ENCODE measurements around the gene GABRB2. TPM values are rescaled to one million over a fixed set of nuclear protein-coding genes. Genes with fewer than 3 reads are reported as not detected.

The GABRB2 gene
- total RNA-seq, 2 experiments from 2014 or later = not detected

DNA sequence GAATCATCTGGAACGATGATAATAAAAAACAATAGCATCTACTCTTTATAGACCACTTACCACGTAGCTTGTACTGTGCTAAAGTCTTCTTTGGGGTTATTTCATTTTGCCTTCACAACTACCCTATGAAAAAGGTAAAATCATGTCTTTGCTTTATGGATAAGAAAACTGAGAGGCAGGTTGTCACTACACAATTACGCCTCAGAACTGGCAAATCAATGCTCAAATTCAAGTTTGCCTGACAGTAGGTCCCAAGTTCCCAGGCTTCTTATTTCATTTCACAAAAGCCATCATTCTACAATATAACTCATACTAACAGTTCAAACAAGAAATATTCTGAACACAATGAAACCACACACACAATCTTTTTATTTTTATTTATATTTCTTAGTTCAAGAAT is 258.5 kb downstream of the GABRB2 start:
- ChIA-PET POLR2A (no interaction called here), CTCF (no interaction called here)
- TF ChIP-seq, protein P1, sequence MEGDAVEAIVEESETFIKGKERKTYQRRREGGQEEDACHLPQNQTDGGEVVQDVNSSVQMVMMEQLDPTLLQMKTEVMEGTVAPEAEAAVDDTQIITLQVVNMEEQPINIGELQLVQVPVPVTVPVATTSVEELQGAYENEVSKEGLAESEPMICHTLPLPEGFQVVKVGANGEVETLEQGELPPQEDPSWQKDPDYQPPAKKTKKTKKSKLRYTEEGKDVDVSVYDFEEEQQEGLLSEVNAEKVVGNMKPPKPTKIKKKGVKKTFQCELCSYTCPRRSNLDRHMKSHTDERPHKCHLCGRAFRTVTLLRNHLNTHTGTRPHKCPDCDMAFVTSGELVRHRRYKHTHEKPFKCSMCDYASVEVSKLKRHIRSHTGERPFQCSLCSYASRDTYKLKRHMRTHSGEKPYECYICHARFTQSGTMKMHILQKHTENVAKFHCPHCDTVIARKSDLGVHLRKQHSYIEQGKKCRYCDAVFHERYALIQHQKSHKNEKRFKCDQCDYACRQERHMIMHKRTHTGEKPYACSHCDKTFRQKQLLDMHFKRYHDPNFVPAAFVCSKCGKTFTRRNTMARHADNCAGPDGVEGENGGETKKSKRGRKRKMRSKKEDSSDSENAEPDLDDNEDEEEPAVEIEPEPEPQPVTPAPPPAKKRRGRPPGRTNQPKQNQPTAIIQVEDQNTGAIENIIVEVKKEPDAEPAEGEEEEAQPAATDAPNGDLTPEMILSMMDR (IDR thresholded peaks at IDR 0.05) = no peak
- Mint-ChIP-seq H3K36me3 (ENCODE audit: low read depth) (no peaks in the 10 kb centered on the region), H3K4me3 (no peak overlapping the region), H3K27ac (no peak overlapping the region), H3K9me3 (no peaks in the 10 kb centered on the region), H3K27me3 (no peaks in the 10 kb centered on the region), H3K4me1 (ENCODE audit: low read depth) (no peaks in the 10 kb centered on the region)
- DNase-seq = no peak
- no peak for ATAC-seq
- intact Hi-C loops (cut with micrococcal nuclease) = no loop called here

- ATAC-seq (no peak), DNase-seq (no peak)
- TF ChIP-seq, protein P1 (IDR thresholded peaks at IDR 0.05) = no peak
- no peak overlapping the region for H3K4me3 Mint-ChIP-seq
- intact Hi-C loops (cut with micrococcal nuclease) = no loop called here
- ChIA-PET CTCF (no interaction called here), POLR2A (no interaction called here)
- H3K4me1 Mint-ChIP-seq (ENCODE audit: low read depth) = no peaks in the 10 kb centered on the region
- H3K27me3 Mint-ChIP-seq = no peaks in the 10 kb centered on the region
- no peaks in the 10 kb centered on the region for H3K9me3 Mint-ChIP-seq
- no peaks in the 10 kb centered on the region for H3K36me3 Mint-ChIP-seq (ENCODE audit: low read depth)
- H3K27ac Mint-ChIP-seq = no peak overlapping the region
Observed at GRCh38 chr5:161287436-161287835, 259.1 kb downstream of the GABRB2 start.

GRCh38 chr5:161286066-161286655 is 260.4 kb downstream of the GABRB2 start:
- DNase-seq (no peak), ATAC-seq (no peak)
- ChIA-PET CTCF (no interaction called here), POLR2A (no interaction called here)
- intact Hi-C loops (cut with micrococcal nuclease) = no loop called here
- H3K27me3 Mint-ChIP-seq = no peaks in the 10 kb centered on the region
- no peaks in the 10 kb centered on the region for H3K4me1 Mint-ChIP-seq (ENCODE audit: low read depth)
- H3K9me3 Mint-ChIP-seq = peaks cover 2% of the 10 kb centered on the region
- no peak overlapping the region for H3K27ac Mint-ChIP-seq
- H3K36me3 Mint-ChIP-seq (ENCODE audit: low read depth) = no peaks in the 10 kb centered on the region
- TF ChIP-seq, protein P1 (IDR thresholded peaks at IDR 0.05) = no peak
- H3K4me3 Mint-ChIP-seq = no peak overlapping the region

DNA sequence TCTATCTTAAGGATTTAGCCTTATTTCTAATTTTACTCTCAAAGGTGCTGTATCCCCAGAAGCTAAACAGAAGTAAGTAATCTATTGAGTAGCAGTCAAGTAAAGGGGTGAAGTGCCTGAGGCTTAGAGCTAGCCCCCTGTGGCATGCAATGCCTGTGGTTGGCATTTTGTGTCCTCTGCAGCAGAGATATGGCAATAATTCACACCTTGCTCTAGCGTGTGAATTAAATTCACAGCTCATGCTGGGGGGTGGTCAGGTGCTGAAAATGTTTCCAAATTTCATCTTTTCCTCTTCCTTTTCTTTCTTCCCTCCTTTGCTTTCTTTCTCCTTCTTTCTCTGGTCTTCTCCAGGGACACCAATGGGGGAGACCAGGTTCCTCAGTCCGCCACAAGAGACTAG is 262.1 kb downstream of the GABRB2 start:
- H3K27me3 Mint-ChIP-seq = no peaks in the 10 kb centered on the region
- DNase-seq = no peak
- ChIA-PET POLR2A (interaction anchor here (0.6 kb wide), 1 partner anchor 33 kb away, joined by 3 read pairs; no protein-coding TSS in a partner anchor), CTCF (interaction anchor here (1.0 kb wide), 1 partner anchor 16 kb away, joined by 3 read pairs; no protein-coding TSS in a partner anchor)
- intact Hi-C loops (cut with micrococcal nuclease) = no loop called here
- ATAC-seq = no peak
- H3K4me1 Mint-ChIP-seq (ENCODE audit: low read depth) = no peaks in the 10 kb centered on the region
- H3K9me3 Mint-ChIP-seq = peaks cover 2% of the 10 kb centered on the region
- H3K36me3 Mint-ChIP-seq (ENCODE audit: low read depth) = no peaks in the 10 kb centered on the region
- TF ChIP-seq, protein P1 (IDR thresholded peaks at IDR 0.05) = no peak
- no peak overlapping the region for H3K27ac Mint-ChIP-seq
- H3K4me3 Mint-ChIP-seq = no peak overlapping the region

DNA sequence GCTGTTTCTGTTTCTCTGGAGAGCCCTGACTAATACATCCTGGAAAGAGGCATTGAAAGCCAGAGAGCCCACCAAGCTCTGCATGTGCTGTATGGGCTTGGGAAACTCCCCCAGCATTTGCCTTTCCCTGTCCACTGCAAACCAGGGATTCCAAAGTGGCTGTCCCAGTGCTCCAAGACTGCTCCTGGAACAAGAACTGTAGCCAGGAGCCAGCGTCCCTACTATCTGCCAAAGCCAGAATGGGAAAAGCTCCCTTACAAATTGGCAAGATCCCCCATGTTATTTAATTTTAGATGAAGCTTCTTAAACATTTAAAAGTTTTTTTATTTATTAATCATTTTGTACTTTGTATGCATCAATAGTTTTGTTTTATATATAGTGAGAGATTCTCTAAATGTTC is 263.2 kb downstream of the GABRB2 start:
- CTCF ChIA-PET = no interaction called here

More for the DNA sequence above, 263.2 kb downstream of the GABRB2 start:
- intact Hi-C loops (cut with micrococcal nuclease) = no loop called here
- TF ChIP-seq, protein P1 (IDR thresholded peaks at IDR 0.05) = no peak
- ATAC-seq (no peak), DNase-seq (no peak)
- no peaks in the 10 kb centered on the region for H3K36me3 Mint-ChIP-seq (ENCODE audit: low read depth)
- POLR2A ChIA-PET = interaction anchor here (0.7 kb wide), 1 partner anchor 49 kb away, joined by 3 read pairs; no protein-coding TSS in a partner anchor
- H3K27ac Mint-ChIP-seq = no peak overlapping the region
- no peaks in the 10 kb centered on the region for H3K4me1 Mint-ChIP-seq (ENCODE audit: low read depth)
- peaks cover 2% of the 10 kb centered on the region for H3K9me3 Mint-ChIP-seq
- H3K27me3 Mint-ChIP-seq = no peaks in the 10 kb centered on the region
- no peak overlapping the region for H3K4me3 Mint-ChIP-seq

All from activated CD8-positive, alpha-beta T cell treated with anti-CD3 and anti-CD28 coated beads for 36 hours (primary cell).